ENCODE results near the gene RNF222.
"Not testable (repeated sequence)": the region's sequence is repeated elsewhere in the genome, so short reads cannot be mapped to it uniquely, and the experiment has no call there.

RNF222 gene

DNA sequence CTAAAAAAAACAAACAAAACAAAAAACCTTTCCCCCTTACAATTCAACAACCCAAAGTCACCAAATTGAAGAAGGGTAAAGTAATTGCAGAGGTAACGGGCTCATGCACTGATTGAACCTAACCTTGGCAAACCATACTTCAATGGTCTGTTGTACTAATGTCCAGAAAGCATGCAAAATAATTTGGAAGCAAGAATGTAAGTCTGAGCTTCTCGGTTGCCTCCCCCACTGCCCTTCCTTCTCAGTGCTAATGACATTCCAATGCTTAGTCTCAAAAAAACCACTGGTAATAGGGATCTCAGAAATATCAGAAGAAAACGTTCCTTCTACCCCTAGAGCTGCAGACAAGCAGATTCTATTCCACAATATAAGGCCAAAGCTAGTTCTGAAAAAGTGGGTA, 36.9 kb downstream of the RNF222 start:
- DNase-seq (ENCODE audit: low read depth) = no peak
- no peak overlapping the region for H3K4me3 ChIP-seq (ENCODE audit: low read depth, low read length)
- TF ChIP-seq, protein P1, sequence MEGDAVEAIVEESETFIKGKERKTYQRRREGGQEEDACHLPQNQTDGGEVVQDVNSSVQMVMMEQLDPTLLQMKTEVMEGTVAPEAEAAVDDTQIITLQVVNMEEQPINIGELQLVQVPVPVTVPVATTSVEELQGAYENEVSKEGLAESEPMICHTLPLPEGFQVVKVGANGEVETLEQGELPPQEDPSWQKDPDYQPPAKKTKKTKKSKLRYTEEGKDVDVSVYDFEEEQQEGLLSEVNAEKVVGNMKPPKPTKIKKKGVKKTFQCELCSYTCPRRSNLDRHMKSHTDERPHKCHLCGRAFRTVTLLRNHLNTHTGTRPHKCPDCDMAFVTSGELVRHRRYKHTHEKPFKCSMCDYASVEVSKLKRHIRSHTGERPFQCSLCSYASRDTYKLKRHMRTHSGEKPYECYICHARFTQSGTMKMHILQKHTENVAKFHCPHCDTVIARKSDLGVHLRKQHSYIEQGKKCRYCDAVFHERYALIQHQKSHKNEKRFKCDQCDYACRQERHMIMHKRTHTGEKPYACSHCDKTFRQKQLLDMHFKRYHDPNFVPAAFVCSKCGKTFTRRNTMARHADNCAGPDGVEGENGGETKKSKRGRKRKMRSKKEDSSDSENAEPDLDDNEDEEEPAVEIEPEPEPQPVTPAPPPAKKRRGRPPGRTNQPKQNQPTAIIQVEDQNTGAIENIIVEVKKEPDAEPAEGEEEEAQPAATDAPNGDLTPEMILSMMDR (IDR thresholded peaks at IDR 0.05; ENCODE audit: control insufficient read depth, extremely low read depth, insufficient read depth) = no peak

DNA sequence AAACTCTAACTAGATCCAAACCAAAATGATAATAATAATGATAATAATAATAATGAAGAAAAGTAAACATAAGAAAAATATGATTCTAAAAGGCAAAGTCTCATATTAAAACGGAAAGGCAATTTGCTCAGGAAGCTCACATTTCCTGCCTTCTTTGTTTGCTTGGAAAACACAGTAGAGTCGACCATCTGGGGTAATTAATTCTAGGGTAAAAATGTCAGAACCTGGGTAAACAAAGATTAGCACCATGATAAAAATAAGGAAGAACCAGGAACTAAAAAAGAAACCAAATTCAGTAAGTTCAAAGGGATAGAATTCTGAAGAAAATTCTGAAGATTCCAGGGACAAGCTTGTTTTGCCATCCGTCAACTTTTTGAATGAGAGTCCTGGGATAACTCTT, 37.4 kb downstream of the RNF222 start:
- no peak for DNase-seq (ENCODE audit: low read depth)
- TF ChIP-seq, protein P1 (IDR thresholded peaks at IDR 0.05; ENCODE audit: control insufficient read depth, extremely low read depth, insufficient read depth) = no peak
- no peak overlapping the region for H3K4me3 ChIP-seq (ENCODE audit: low read depth, low read length)

DNA sequence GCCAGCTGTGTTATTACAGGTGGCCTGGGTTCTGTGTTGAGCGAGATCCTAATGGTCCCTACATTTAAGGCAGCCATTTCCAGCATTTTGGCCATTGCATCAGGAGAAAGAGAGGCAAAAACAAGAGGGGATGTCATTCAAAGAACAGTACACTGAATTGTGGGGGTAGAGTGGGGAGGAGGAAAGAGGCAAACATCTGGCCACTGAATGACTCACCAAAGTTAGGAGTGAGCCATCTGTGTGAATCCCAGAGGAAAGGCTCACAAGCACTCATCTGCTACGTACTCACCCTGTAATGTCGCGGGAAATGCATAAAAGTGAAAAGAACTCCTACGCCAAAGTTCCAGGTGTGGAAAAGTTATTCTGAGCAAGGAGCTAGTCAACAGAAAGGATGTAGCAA, 37.9 kb downstream of the RNF222 start:
- no peak overlapping the region for H3K4me3 ChIP-seq (ENCODE audit: low read depth, low read length)
- DNase-seq (ENCODE audit: low read depth) = no peak
- TF ChIP-seq, protein P1 (IDR thresholded peaks at IDR 0.05; ENCODE audit: control insufficient read depth, extremely low read depth, insufficient read depth) = no peak

DNA sequence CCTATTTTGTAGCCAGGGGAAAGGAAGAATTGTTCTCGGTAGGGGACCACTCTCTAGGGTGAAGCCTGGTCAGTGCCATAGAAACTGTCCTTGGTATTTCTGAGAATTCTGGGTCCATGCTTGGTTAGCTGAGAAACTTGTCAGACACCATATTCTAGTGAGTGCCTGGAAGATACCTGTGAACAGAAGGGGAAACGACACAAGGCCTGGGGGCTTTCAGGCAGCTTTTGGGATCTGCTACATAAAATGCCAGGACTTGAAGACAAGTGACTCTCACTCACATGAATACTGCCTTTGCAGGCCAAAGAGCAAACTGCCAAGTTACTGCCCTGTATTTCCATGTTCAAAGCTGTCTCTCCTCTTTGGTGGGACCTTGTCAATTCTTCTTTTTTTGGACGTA, 39.7 kb downstream of the RNF222 start:
- no peak for DNase-seq (ENCODE audit: low read depth)
- no peak overlapping the region for H3K4me3 ChIP-seq (ENCODE audit: low read depth, low read length)
- TF ChIP-seq, protein P1 (IDR thresholded peaks at IDR 0.05; ENCODE audit: control insufficient read depth, extremely low read depth, insufficient read depth) = no peak

DNA sequence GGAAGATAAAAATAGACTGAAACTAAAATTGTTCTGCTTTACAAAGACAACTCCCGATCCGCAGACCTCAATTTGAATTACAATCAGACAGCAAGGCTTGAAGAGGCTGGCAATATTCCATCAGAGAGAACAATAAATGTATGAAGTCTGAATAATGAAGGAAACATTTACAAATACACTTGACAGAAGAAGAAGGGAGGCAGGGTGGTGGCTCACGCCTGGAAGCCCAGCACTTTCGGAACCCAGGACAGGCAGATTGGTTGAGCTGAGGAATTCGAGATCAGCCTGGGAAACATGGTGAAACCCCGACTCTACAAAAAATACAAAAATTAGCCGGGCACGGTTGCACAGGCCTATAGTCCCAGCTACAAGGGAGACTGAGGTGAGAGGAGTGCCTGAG, 43.4 kb downstream of the RNF222 start:
- TF ChIP-seq, protein P1 (IDR thresholded peaks at IDR 0.05; ENCODE audit: control insufficient read depth, extremely low read depth, insufficient read depth) = no peak
- H3K4me3 ChIP-seq (ENCODE audit: low read depth, low read length) = no peak overlapping the region
- DNase-seq (ENCODE audit: low read depth) = no peak

DNA sequence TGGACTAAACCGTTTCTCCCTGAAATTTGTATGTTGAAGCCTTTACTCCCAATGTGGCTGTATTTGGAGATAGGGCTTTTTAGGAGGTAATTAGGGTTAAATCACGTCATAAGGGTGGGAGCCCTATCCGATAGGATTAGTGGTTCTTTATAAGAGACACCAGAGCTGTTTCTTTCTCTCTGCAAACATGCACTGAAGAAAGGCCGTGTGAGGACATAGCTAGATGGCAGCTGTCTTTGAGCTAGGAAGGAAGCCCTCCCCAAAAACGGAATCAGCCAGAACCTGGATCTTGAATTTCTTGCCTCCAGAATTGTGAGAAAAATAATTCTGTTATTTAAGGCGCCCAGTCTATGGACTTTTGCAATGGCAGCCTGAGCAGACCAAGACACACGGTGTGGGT, 43.9 kb downstream of the RNF222 start:
- no peak for DNase-seq (ENCODE audit: low read depth)
- no peak overlapping the region for H3K4me3 ChIP-seq (ENCODE audit: low read depth, low read length)
- TF ChIP-seq, protein P1 (IDR thresholded peaks at IDR 0.05; ENCODE audit: control insufficient read depth, extremely low read depth, insufficient read depth) = no peak

DNA sequence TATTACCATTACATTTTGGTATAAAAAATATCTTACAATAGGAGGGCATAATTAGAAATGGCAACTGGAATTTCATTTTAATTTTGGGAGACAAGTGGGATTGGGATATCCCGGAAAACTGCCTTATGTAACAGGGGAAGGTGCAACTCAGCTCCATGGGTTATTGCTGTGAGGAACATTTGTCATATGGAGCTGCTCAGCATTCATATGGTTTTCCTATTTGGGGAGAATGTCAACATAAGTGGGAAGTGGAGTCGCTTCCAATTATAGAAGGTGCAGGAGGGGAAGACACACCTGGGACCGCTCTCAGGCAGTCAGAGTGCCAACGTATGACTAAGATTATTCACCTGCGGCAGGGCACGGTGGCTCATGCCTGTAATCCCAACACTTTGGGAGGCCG, 47.3 kb downstream of the RNF222 start:
- DNase-seq (ENCODE audit: low read depth) = no peak
- TF ChIP-seq, protein P1 (IDR thresholded peaks at IDR 0.05; ENCODE audit: control insufficient read depth, extremely low read depth, insufficient read depth) = no peak
- H3K4me3 ChIP-seq (ENCODE audit: low read depth, low read length) = no peak overlapping the region

DNA sequence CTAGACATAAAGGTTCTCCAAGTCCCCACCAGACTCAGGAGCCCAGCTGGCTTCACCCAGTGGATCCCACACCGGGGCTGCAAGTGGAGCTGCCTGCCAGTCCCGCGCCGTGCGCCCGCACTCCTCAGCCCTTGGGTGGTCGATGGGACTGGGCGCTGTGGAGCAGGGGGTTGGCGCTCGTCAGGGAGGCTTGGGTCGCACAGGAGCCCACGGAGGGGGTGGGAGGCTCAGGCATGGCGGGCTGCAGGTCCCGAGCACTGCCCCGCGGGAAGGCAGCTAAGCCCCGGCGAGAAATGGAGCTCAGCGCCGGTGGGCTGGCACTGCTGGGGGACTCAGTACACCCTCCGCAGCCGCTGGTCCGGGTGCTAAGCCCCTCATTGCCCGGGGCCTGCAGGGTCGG, 50.6 kb downstream of the RNF222 start:
- not testable (repeated sequence) for H3K4me3 ChIP-seq (ENCODE audit: low read depth, low read length); DNase-seq (ENCODE audit: low read depth)

Measured in LNCaP clone FGC (cell line).